Neuronal stem cell (in vitro differentiated cells): Measurements from ENCODE around the gene SLK.

Experiments used
- DNase-seq: peaks from one replicate; pipeline ENCODE4 v3.0.0-alpha.2; 2013; ENCODE audit warnings: low spot score
- H2AFZ ChIP-seq: one replicate; pipeline ENCODE4 v1.6.1; 2013; ENCODE audit warnings: mild to moderate bottlenecking, low read length, inconsistent platforms
- H2AK5ac ChIP-seq: 2 replicates; pipeline ENCODE4 v1.6.1; 2013; ENCODE audit warnings: low read depth, mild to moderate bottlenecking, inconsistent platforms, low read length, moderate library complexity, mixed read lengths
- H2BK120ac ChIP-seq: 2 replicates; pipeline ENCODE4 v1.6.1; 2013; ENCODE audit warnings: low read depth, mild to moderate bottlenecking, inconsistent platforms, low read length, moderate library complexity, mixed read lengths
- H2BK12ac ChIP-seq: one replicate; pipeline ENCODE4 v1.6.1; 2013; ENCODE audit warnings: low read length, inconsistent platforms
- H2BK15ac ChIP-seq: 2 replicates; pipeline ENCODE4 v1.6.1; 2013; ENCODE audit warnings: mild to moderate bottlenecking, low read length, inconsistent platforms, mixed read lengths
- H2BK5ac ChIP-seq: one replicate; pipeline ENCODE4 v1.6.1; 2013; ENCODE audit warnings: inconsistent platforms, mild to moderate bottlenecking, low read length, moderate library complexity
- H3K14ac ChIP-seq: one replicate; pipeline ENCODE4 v1.6.1; 2013; ENCODE audit warnings: low read length, inconsistent platforms
- H3K18ac ChIP-seq: 2 replicates; pipeline ENCODE4 v1.6.1; 2013; ENCODE audit warnings: low read length, inconsistent platforms
- H3K23ac ChIP-seq: 2 replicates; pipeline ENCODE4 v1.6.1; 2013; ENCODE audit warnings: low read depth, mild to moderate bottlenecking, mixed read lengths, low read length, inconsistent platforms; ENCODE audit not compliant: poor library complexity
- H3K27ac ChIP-seq: replicated peaks from 3 replicates; pipeline ENCODE4 v1.5.1; 2013; ENCODE audit warnings: low read length, inconsistent platforms
- H3K27me3 ChIP-seq, 3 experiments: 2 replicates each; pipeline ENCODE4 v1.6.1; 2013; ENCODE audit warnings: low read length in 3 of 3, mild to moderate bottlenecking in 2 of 3, inconsistent platforms in 1 of 3, low read depth in 1 of 3, mixed read lengths in 1 of 3, moderate library complexity in 1 of 3; ENCODE audit not compliant: control insufficient read depth in 3 of 3, insufficient read depth in 3 of 3
- H3K36me3 ChIP-seq, 2 donors: replicated peaks in 1 of 2; 2 replicates each; pipeline ENCODE4 v1.6.1; 2013; ENCODE audit warnings: low read length in 2 of 2; ENCODE audit not compliant: control insufficient read depth in 2 of 2, insufficient read depth in 2 of 2
- H3K4ac ChIP-seq: 2 replicates; pipeline ENCODE4 v1.6.1; 2013; ENCODE audit warnings: inconsistent platforms, mild to moderate bottlenecking, low read length, moderate library complexity
- H3K4me1 ChIP-seq, 2 donors: 1 replicate in 1 of 2; 2 replicates in 1 of 2; pipeline ENCODE4 v1.6.1; 2013; ENCODE audit warnings: low read length in 2 of 2, low read depth in 1 of 2; ENCODE audit not compliant: control insufficient read depth in 2 of 2, insufficient read depth in 1 of 2
- H3K4me2 ChIP-seq: one replicate; pipeline ENCODE4 v1.6.1; 2013; ENCODE audit warnings: mild to moderate bottlenecking, low read length, inconsistent platforms; ENCODE audit not compliant: insufficient read depth, poor library complexity, severe bottlenecking
- H3K4me3 ChIP-seq, 2 donors: 2 replicates each; pipeline ENCODE4 v1.5.1; 2013; ENCODE audit warnings: low read length in 2 of 2, mild to moderate bottlenecking in 2 of 2, inconsistent platforms in 1 of 2, moderate library complexity in 1 of 2
- H3K79me1 ChIP-seq: one replicate; pipeline ENCODE4 v1.6.1; 2013; ENCODE audit warnings: low read depth, mild to moderate bottlenecking, inconsistent platforms, low read length, moderate library complexity
- H3K9ac ChIP-seq: one replicate; pipeline ENCODE4 v1.6.1; 2013; ENCODE audit warnings: mild to moderate bottlenecking, low read depth, low read length, inconsistent platforms; ENCODE audit not compliant: poor library complexity
- H3K9me3 ChIP-seq, 2 donors: replicated peaks in 1 of 2; 2 replicates each; pipeline versions ENCODE3 to v1.6.1; 2013; ENCODE audit warnings: low read length in 2 of 2, mild to moderate bottlenecking in 2 of 2, inconsistent platforms in 1 of 2, low read depth in 1 of 2, mixed read lengths in 1 of 2, moderate library complexity in 1 of 2; ENCODE audit not compliant: control insufficient read depth in 2 of 2, insufficient read depth in 1 of 2
- H4K8ac ChIP-seq: one replicate; pipeline ENCODE4 v1.6.1; 2013; ENCODE audit warnings: low read depth, mild to moderate bottlenecking, inconsistent platforms, low read length, moderate library complexity
- H4K91ac ChIP-seq: one replicate; pipeline ENCODE4 v1.6.1; 2013; ENCODE audit warnings: low read length, low read depth, mild to moderate bottlenecking, inconsistent platforms; ENCODE audit not compliant: poor library complexity
- WGBS, 2 donors: extraction: QIAGEN DNeasy Blood & Tissue Kit; methylation state at CpG; one replicate each; pipeline ENCODE4 v1.1.7; 2013; ENCODE audit warnings: missing lambda C conversion rate in 2 of 2, mixed read lengths in 1 of 2; ENCODE audit not compliant: insufficient read length in 2 of 2, insufficient replicate concordance in 1 of 2; ENCODE audit errors: extremely low coverage in 2 of 2; 5-methylcytosine and 5-hydroxymethylcytosine counted together

SLK gene

GRCh38 chr10:104059364-104059763, 92.4 kb downstream of the SLK start:
- H2AK5ac ChIP-seq = no peak overlapping the region
- no peak overlapping the region for H3K4ac ChIP-seq
- H3K9me3 ChIP-seq = no peaks in the 10 kb centered on the region
- no peak overlapping the region for H3K4me3 ChIP-seq
- no peak overlapping the region for H4K91ac ChIP-seq
- peak overlapping the region; percentile 14 for H2BK5ac ChIP-seq
- H3K4me1 ChIP-seq = peaks cover 0 to 13% of the 10 kb centered on the region in 2 donors
- H3K18ac ChIP-seq = no peak overlapping the region
- H3K79me1 ChIP-seq = no peaks in the 10 kb centered on the region
- no peak overlapping the region for H3K9ac ChIP-seq
- H3K36me3 ChIP-seq = no peaks in the 10 kb centered on the region
- H3K23ac ChIP-seq = no peak overlapping the region
- whole genome bisulfite sequencing, 2 donors = no CpG with 5 or more reads among the region's 4 CpGs
- DNase-seq = no peak
- H3K4me2 ChIP-seq = no peak overlapping the region
- H3K27me3 ChIP-seq = peaks cover 0 to 2% (median 0%) of the 10 kb centered on the region in 3 experiments
- no peak overlapping the region for H2BK15ac ChIP-seq
- no peak overlapping the region for H4K8ac ChIP-seq
- no peak overlapping the region for H2AFZ ChIP-seq
- H2BK12ac ChIP-seq = no peak overlapping the region
- H2BK120ac ChIP-seq = no peak overlapping the region
- H3K14ac ChIP-seq = no peak overlapping the region
- no peak overlapping the region for H3K27ac ChIP-seq

DNA sequence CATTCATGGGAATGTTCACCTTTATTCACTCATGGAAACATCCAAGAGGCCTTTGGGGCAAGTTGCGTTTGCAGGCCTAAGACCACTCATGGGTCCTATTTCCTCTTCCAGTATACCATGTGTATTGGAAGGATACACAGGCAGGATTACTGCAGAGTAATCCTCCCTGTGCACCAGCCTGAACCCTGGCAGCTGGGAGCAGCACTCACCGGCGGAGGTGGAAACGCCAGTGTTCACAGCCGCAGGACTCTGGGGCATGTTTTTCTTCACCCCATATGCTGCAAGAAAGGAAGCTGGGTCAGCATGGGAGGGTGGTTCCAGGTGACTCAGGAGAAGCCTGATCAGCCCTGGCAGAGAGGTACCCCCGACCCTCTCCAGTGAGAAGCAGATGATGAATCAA, 94.3 kb downstream of the SLK start:
- Histone ChIP-seq H3K9ac (no peak overlapping the region), H3K4me1 (peaks cover 0 to 12% of the 10 kb centered on the region in 2 donors), H3K23ac (no peak overlapping the region), H2AFZ (no peak overlapping the region), H3K4ac (no peak overlapping the region), H4K91ac (no peak overlapping the region), H2BK12ac (no peak overlapping the region), H3K27ac (no peak overlapping the region), H3K18ac (no peak overlapping the region), H2AK5ac (no peak overlapping the region), H3K36me3 (no peaks in the 10 kb centered on the region), H2BK120ac (no peak overlapping the region), H2BK15ac (peak overlapping the region; percentile 9), H3K4me2 (no peak overlapping the region), H4K8ac (no peak overlapping the region), H2BK5ac (no peak overlapping the region), H3K9me3 (no peaks in the 10 kb centered on the region), H3K14ac (no peak overlapping the region), H3K79me1 (no peaks in the 10 kb centered on the region), H3K4me3 (no peak overlapping the region), H3K27me3 (peaks cover 0 to 7% (median 0%) of the 10 kb centered on the region in 3 experiments)
- no CpG with 5 or more reads among the region's 6 CpGs for WGBS, 2 donors
- no peak for DNase-seq

- Histone ChIP-seq H3K9ac (no peak overlapping the region), H2BK120ac (no peak overlapping the region), H4K8ac (no peak overlapping the region), H2BK15ac (no peak overlapping the region), H3K79me1 (no peaks in the 10 kb centered on the region), H2AFZ (no peak overlapping the region), H3K27ac (no peak overlapping the region), H3K4me2 (no peak overlapping the region), H2BK12ac (no peak overlapping the region), H3K18ac (no peak overlapping the region), H3K14ac (no peak overlapping the region), H3K23ac (no peak overlapping the region), H3K4me1 (peaks cover 7 to 9% of the 10 kb centered on the region in 2 donors), H2AK5ac (no peak overlapping the region), H3K4me3 (no peak overlapping the region), H3K36me3 (no peaks in the 10 kb centered on the region), H3K4ac (no peak overlapping the region), H4K91ac (no peak overlapping the region), H3K9me3 (no peaks in the 10 kb centered on the region), H3K27me3 (peaks cover 0 to 35% (median 0%) of the 10 kb centered on the region in 3 experiments), H2BK5ac (no peak overlapping the region)
- no peak for DNase-seq
- WGBS, 2 donors = no CpG with 5 or more reads among the region's 1 CpG
Measured at GRCh38 chr10:104065748-104066147, 98.8 kb downstream of the SLK start.

DNA sequence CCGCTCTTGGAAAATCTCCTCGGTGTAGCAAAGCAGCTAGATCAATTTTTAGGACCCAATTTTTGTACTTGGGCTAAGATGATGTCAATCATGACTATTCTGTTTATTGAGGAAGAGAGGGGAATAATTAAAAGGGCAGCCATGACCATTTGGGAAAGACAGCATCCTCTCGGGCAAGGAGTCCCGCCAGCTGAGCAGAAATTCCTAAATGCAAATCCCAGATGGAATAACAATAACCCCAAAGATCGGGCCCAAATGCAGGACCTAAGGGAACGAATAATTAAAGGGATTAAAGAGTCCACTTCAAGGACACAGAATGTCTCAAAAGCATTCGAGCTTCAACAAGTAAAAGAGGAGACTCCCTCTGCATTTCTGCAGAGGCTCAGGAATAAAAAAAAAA, 100.0 kb downstream of the SLK start:
- DNase-seq = no peak
- Histone ChIP-seq H3K18ac (no peak overlapping the region), H2BK12ac (no peak overlapping the region), H3K14ac (no peak overlapping the region), H3K9ac (no peak overlapping the region), H3K9me3 (no peaks in the 10 kb centered on the region), H3K27me3 (peaks cover 0 to 43% (median 0%) of the 10 kb centered on the region in 3 experiments), H4K91ac (no peak overlapping the region), H3K27ac (no peak overlapping the region), H3K4me2 (no peak overlapping the region), H3K23ac (no peak overlapping the region), H2BK120ac (no peak overlapping the region), H3K4me1 (peaks cover 7 to 9% of the 10 kb centered on the region in 2 donors), H3K4ac (no peak overlapping the region), H4K8ac (no peak overlapping the region), H2AFZ (no peak overlapping the region), H3K79me1 (no peaks in the 10 kb centered on the region), H2AK5ac (no peak overlapping the region), H2BK15ac (no peak overlapping the region), H2BK5ac (no peak overlapping the region), H3K36me3 (no peaks in the 10 kb centered on the region), H3K4me3 (no peak overlapping the region)
- WGBS, 2 donors = no CpG with 5 or more reads among the region's 7 CpGs
